Epithelial cell of esophagus (primary cell): ENCODE measurements around the gene POPDC3.

ENCODE experiments used
- DNase-seq: peaks from one replicate; pipeline ENCODE4 v3.0.0; 2010; ENCODE audit warnings: low read depth
- H3K4me3 ChIP-seq: 2 replicates; pipeline ENCODE4 v1.5.1; 2011; ENCODE audit warnings: mild to moderate bottlenecking, low read length, control low read depth
- CTCF ChIP-seq: IDR thresholded peaks from 2 replicates; pipeline ENCODE4 v1.5.1; 2011; ENCODE audit warnings: low read depth, mild to moderate bottlenecking, low read length, control low read depth, inconsistent platforms; ENCODE audit not compliant: insufficient read depth; ENCODE audit errors: missing control alignments

Gene POPDC3

GRCh38 chr6:105215506-105215905 lies 35.7 kb upstream of the POPDC3 start:
- no peak for DNase-seq
- no peak for TF ChIP-seq CTCF
- H3K4me3 ChIP-seq, result no peak overlapping the region

GRCh38 chr6:105214668-105215067 lies 34.9 kb upstream of the POPDC3 start:
- no peak for TF ChIP-seq CTCF
- DNase-seq, result no peak

GRCh38 chr6:105213272-105213671 lies 33.5 kb upstream of the POPDC3 start:
- no peak for DNase-seq
- TF ChIP-seq CTCF, result no peak
- no peak overlapping the region for H3K4me3 ChIP-seq

More at GRCh38 chr6:105214668-105215067, 34.9 kb upstream of the POPDC3 start:
- no peak overlapping the region for H3K4me3 ChIP-seq

GRCh38 chr6:105212587-105212986 lies 32.8 kb upstream of the POPDC3 start:
- H3K4me3 ChIP-seq, result no peak overlapping the region
- DNase-seq, result no peak
- TF ChIP-seq CTCF, result no peak

- no peak for TF ChIP-seq CTCF
- H3K4me3 ChIP-seq, result no peak overlapping the region
- DNase-seq, result peak; percentile 61
Measured at GRCh38 chr6:105211831-105212230, 32.0 kb upstream of the POPDC3 start.

- no peak for TF ChIP-seq CTCF
- no peak for DNase-seq
- no peak overlapping the region for H3K4me3 ChIP-seq
Measured at GRCh38 chr6:105210932-105211531, 31.2 kb upstream of the POPDC3 start.
